ENCODE data around the gene PSD2.

Gene PSD2

GRCh38 chr5:139867109-139867508, 71.5 kb downstream of the PSD2 start:
- H3K9me3 ChIP-seq (ENCODE audit: low read length) = no peaks in the 10 kb centered on the region
- no peaks in the 10 kb centered on the region for H3K27me3 ChIP-seq (ENCODE audit: control insufficient read depth in 1 of 2, insufficient read depth in 2 of 2, low read length in 2 of 2)
- peaks cover 17% of the 10 kb centered on the region for H3K4me1 ChIP-seq (ENCODE audit: insufficient read depth, low read length)
- H3K36me3 ChIP-seq (ENCODE audit: insufficient read depth, low read length) = no peaks in the 10 kb centered on the region
- H3K27ac ChIP-seq (ENCODE audit: low read depth, low read length) = no peak overlapping the region
- no peak overlapping the region for H3K9ac ChIP-seq (ENCODE audit: low read length)
- H3K4me3 ChIP-seq (ENCODE audit: low read depth in 1 of 2, low read length in 2 of 2) = no peak overlapping the region

GRCh38 chr5:139867581-139867980, 72.0 kb downstream of the PSD2 start:
- Histone ChIP-seq H3K36me3 (ENCODE audit: insufficient read depth, low read length) (no peaks in the 10 kb centered on the region), H3K4me1 (ENCODE audit: insufficient read depth, low read length) (peaks cover 15% of the 10 kb centered on the region), H3K4me3 (ENCODE audit: low read depth in 1 of 2, low read length in 2 of 2) (no peak overlapping the region), H3K27me3 (ENCODE audit: control insufficient read depth in 1 of 2, insufficient read depth in 2 of 2, low read length in 2 of 2) (no peaks in the 10 kb centered on the region), H3K27ac (ENCODE audit: low read depth, low read length) (no peak overlapping the region), H3K9me3 (ENCODE audit: low read length) (no peaks in the 10 kb centered on the region), H3K9ac (ENCODE audit: low read length) (no peak overlapping the region)

- H3K9ac ChIP-seq (ENCODE audit: low read length) = no peak overlapping the region
These were observed 73.6 kb downstream of the PSD2 start for GRCh38 chr5:139869042-139869790.

GRCh38 chr5:139870677-139871076, 75.1 kb downstream of the PSD2 start:
- no peak overlapping the region for H3K9ac ChIP-seq (ENCODE audit: low read length)
- H3K9me3 ChIP-seq (ENCODE audit: low read length) = no peaks in the 10 kb centered on the region
- H3K27ac ChIP-seq (ENCODE audit: low read depth, low read length) = no peak overlapping the region
- no peak overlapping the region for H3K4me3 ChIP-seq (ENCODE audit: low read depth in 1 of 2, low read length in 2 of 2)
- no peaks in the 10 kb centered on the region for H3K4me1 ChIP-seq (ENCODE audit: insufficient read depth, low read length)
- H3K36me3 ChIP-seq (ENCODE audit: insufficient read depth, low read length) = no peaks in the 10 kb centered on the region
- H3K27me3 ChIP-seq (ENCODE audit: control insufficient read depth in 1 of 2, insufficient read depth in 2 of 2, low read length in 2 of 2) = no peaks in the 10 kb centered on the region

More at GRCh38 chr5:139869042-139869790, 73.6 kb downstream of the PSD2 start:
- H3K27ac ChIP-seq (ENCODE audit: low read depth, low read length) = no peak overlapping the region
- no peaks in the 10 kb centered on the region for H3K9me3 ChIP-seq (ENCODE audit: low read length)
- no peak overlapping the region for H3K4me3 ChIP-seq (ENCODE audit: low read depth in 1 of 2, low read length in 2 of 2)
- no peaks in the 10 kb centered on the region for H3K4me1 ChIP-seq (ENCODE audit: insufficient read depth, low read length)
- no peaks in the 10 kb centered on the region for H3K27me3 ChIP-seq (ENCODE audit: control insufficient read depth in 1 of 2, insufficient read depth in 2 of 2, low read length in 2 of 2)
- no peaks in the 10 kb centered on the region for H3K36me3 ChIP-seq (ENCODE audit: insufficient read depth, low read length)

GRCh38 chr5:139871614-139872013, 76.0 kb downstream of the PSD2 start:
- no peaks in the 10 kb centered on the region for H3K9me3 ChIP-seq (ENCODE audit: low read length)
- no peaks in the 10 kb centered on the region for H3K27me3 ChIP-seq (ENCODE audit: control insufficient read depth in 1 of 2, insufficient read depth in 2 of 2, low read length in 2 of 2)
- no peaks in the 10 kb centered on the region for H3K4me1 ChIP-seq (ENCODE audit: insufficient read depth, low read length)
- no peak overlapping the region for H3K4me3 ChIP-seq (ENCODE audit: low read depth in 1 of 2, low read length in 2 of 2)
- no peaks in the 10 kb centered on the region for H3K36me3 ChIP-seq (ENCODE audit: insufficient read depth, low read length)
- H3K9ac ChIP-seq (ENCODE audit: low read length) = no peak overlapping the region
- no peak overlapping the region for H3K27ac ChIP-seq (ENCODE audit: low read depth, low read length)

GRCh38 chr5:139872052-139872766, 76.6 kb downstream of the PSD2 start:
- Histone ChIP-seq H3K9ac (ENCODE audit: low read length) (no peak overlapping the region), H3K4me3 (ENCODE audit: low read depth in 1 of 2, low read length in 2 of 2) (no peak overlapping the region), H3K27me3 (ENCODE audit: control insufficient read depth in 1 of 2, insufficient read depth in 2 of 2, low read length in 2 of 2) (no peaks in the 10 kb centered on the region), H3K36me3 (ENCODE audit: insufficient read depth, low read length) (no peaks in the 10 kb centered on the region), H3K4me1 (ENCODE audit: insufficient read depth, low read length) (no peaks in the 10 kb centered on the region), H3K27ac (ENCODE audit: low read depth, low read length) (no peak overlapping the region), H3K9me3 (ENCODE audit: low read length) (no peaks in the 10 kb centered on the region)

- Histone ChIP-seq H3K36me3 (ENCODE audit: insufficient read depth, low read length) (no peaks in the 10 kb centered on the region), H3K27ac (ENCODE audit: low read depth, low read length) (no peak overlapping the region), H3K4me1 (ENCODE audit: insufficient read depth, low read length) (no peaks in the 10 kb centered on the region), H3K9ac (ENCODE audit: low read length) (no peak overlapping the region), H3K4me3 (ENCODE audit: low read depth in 1 of 2, low read length in 2 of 2) (no peak overlapping the region), H3K27me3 (ENCODE audit: control insufficient read depth in 1 of 2, insufficient read depth in 2 of 2, low read length in 2 of 2) (no peaks in the 10 kb centered on the region), H3K9me3 (ENCODE audit: low read length) (no peaks in the 10 kb centered on the region)
These were observed 77.5 kb downstream of the PSD2 start for GRCh38 chr5:139872851-139873794.

GRCh38 chr5:139875957-139876356, 80.3 kb downstream of the PSD2 start:
- Histone ChIP-seq H3K36me3 (ENCODE audit: insufficient read depth, low read length) (no peaks in the 10 kb centered on the region), H3K9me3 (ENCODE audit: low read length) (no peaks in the 10 kb centered on the region), H3K27ac (ENCODE audit: low read depth, low read length) (no peak overlapping the region), H3K4me1 (ENCODE audit: insufficient read depth, low read length) (peaks cover 12% of the 10 kb centered on the region), H3K27me3 (ENCODE audit: control insufficient read depth in 1 of 2, insufficient read depth in 2 of 2, low read length in 2 of 2) (no peaks in the 10 kb centered on the region), H3K4me3 (ENCODE audit: low read depth in 1 of 2, low read length in 2 of 2) (no peak overlapping the region), H3K9ac (ENCODE audit: low read length) (no peak overlapping the region)

GRCh38 chr5:139877129-139877597, 81.6 kb downstream of the PSD2 start:
- Histone ChIP-seq H3K27ac (ENCODE audit: low read depth, low read length) (no peak overlapping the region), H3K36me3 (ENCODE audit: insufficient read depth, low read length) (no peaks in the 10 kb centered on the region), H3K9me3 (ENCODE audit: low read length) (no peaks in the 10 kb centered on the region), H3K4me3 (ENCODE audit: low read depth in 1 of 2, low read length in 2 of 2) (no peak overlapping the region), H3K27me3 (ENCODE audit: control insufficient read depth in 1 of 2, insufficient read depth in 2 of 2, low read length in 2 of 2) (no peaks in the 10 kb centered on the region), H3K4me1 (ENCODE audit: insufficient read depth, low read length) (peaks cover 13% of the 10 kb centered on the region), H3K9ac (ENCODE audit: low read length) (no peak overlapping the region)

GRCh38 chr5:139878093-139878492, 82.5 kb downstream of the PSD2 start:
- no peak overlapping the region for H3K4me3 ChIP-seq (ENCODE audit: low read depth in 1 of 2, low read length in 2 of 2)
- H3K27ac ChIP-seq (ENCODE audit: low read depth, low read length) = no peak overlapping the region
- H3K27me3 ChIP-seq (ENCODE audit: control insufficient read depth in 1 of 2, insufficient read depth in 2 of 2, low read length in 2 of 2) = no peaks in the 10 kb centered on the region
- no peak overlapping the region for H3K9ac ChIP-seq (ENCODE audit: low read length)
- peaks cover 13% of the 10 kb centered on the region for H3K4me1 ChIP-seq (ENCODE audit: insufficient read depth, low read length)
- no peaks in the 10 kb centered on the region for H3K36me3 ChIP-seq (ENCODE audit: insufficient read depth, low read length)
- H3K9me3 ChIP-seq (ENCODE audit: low read length) = no peaks in the 10 kb centered on the region

Data from muscle layer of colon (tissue), 2 donors.